ENCODE results near the gene C16orf90.

- TF ChIP-seq CTCF (IDR thresholded peaks at IDR 0.05; ENCODE audit: low read length) (no peak), EZH2 (optimal IDR thresholded peaks at IDR 0.05; ENCODE audit: low read depth, low read length) (no peak), EZH2phosphoT487 (IDR thresholded peaks at IDR 0.05; ENCODE audit: low read length) (no peak)
Observed at GRCh38 chr16:3514621-3515020, 19.3 kb upstream of the C16orf90 start.

Data from MM.1S (cell line).